Jurkat, Clone E6-1 (cell line): ENCODE results near the gene RALGAPA1. TPM values are rescaled to one million over a fixed set of nuclear protein-coding genes. Genes with fewer than 3 reads are reported as not detected.
A peak's percentile ranks its signal among the peaks of the same experiment; 100 is the strongest.
"Not testable (repeated sequence)": the region's sequence is repeated elsewhere in the genome, so short reads cannot be mapped to it uniquely, and the experiment has no call there.

ENCODE experiments used
- DNase-seq: peaks from one replicate; pipeline ENCODE4 v3.0.0-alpha.2; 2011; ENCODE audit warnings: low read depth, low spot score
- H3K4me3 ChIP-seq: 2 replicates; pipeline ENCODE4 v1.5.1; 2011; ENCODE audit warnings: mild to moderate bottlenecking, low read length, control low read depth, moderate library complexity
- polyA plus RNA-seq: library from polyadenylated mRNA; unstranded; fragments of >200 nt; gene quantifications from one replicate; pipeline ENCODE4 v1.2.1, GENCODE V29; 2012; ENCODE audit warnings: missing spikeins; ENCODE audit not compliant: insufficient read length, insufficient read depth

RALGAPA1 gene
- 13.9 TPM for polyA plus RNA-seq

DNA sequence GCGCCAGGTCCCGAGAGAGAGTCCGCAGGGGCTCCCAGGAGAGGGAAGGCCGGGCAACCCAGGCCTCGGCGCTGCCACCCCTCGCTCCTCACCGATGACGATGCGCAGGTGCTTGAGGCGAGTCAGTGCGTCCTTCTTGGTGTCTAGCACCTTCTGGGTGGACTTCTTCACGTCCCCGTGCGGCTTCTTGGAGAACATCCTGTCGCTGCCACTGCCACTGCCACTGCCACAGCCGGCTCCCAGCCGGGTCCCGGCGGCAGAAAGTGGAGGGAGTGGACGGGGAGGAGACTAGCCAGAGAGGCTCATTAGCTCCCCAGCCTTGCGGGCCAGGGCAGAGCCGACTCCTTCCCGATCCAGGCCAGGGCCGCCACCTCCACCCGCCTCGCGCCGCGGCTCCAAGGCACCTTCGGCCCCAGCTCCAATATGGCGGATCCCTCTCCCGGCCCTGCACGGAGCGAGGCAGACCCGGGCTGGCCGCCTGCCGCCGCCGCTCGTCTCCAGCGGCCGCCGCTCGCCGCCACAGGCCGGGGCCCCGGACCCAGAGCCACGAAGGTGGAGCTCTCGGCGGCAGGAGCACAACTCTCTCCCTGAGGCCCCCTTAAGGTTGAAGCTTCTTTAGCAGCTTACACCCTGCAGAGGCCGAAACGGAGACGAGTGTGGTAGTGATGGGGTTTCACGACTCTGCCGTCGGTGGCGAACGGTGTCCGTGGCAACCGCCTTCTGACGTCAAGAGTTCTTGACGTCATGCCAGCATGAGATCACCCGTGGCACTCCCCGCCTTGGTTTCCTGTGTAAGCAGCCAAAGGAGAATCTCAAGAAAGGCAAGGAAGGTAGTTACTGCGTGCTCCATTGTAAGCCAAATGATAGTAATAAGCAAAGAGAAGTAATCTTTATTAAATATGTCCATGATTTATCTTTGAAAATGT, at the start of gene RALGAPA1:
Gene RALGAPA1 (minus strand): TSS at position 658 of the 926 bp plus-strand sequence. CDS start 460 bp downstream, at position 198.
- DNase-seq = peak; percentile 97

DNA sequence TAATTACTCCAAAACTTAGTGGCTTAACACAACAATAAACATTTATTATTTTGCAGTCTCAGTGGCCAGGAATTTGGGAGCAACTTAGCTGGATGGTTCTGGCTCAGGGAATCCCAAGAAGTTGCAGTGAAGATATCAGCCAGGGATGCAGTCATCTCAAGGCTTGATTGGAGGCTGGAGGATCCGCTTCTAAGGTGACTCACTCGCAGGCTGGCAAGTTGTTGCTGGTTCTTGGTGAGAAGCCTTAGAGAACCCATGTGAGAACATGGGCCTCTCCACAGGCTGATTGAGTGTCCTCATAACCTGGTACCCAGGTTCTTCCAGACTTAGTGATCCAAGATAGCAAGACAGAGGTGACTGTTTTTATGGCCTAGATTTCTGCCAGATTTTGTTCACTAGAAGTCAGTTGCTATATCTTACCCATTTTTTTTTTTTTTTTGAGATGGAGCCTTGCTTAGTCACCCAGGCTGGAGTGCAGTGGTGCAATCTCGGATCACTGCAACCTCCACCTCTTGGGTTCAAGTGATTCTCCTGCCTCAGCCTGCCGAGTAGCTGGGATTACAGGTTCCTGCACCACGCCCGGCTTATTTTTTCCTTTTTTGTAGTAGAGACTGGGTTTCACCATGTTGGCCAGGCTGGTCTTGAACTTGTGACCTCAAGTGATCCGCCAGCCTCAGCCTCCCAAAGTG, 49.6 kb upstream of the RALGAPA1 start:
- no peak for DNase-seq

More for the DNA sequence above, at the start of gene RALGAPA1:
- peak within 1 kb of the TSS; percentile 66 for H3K4me3 ChIP-seq

DNA sequence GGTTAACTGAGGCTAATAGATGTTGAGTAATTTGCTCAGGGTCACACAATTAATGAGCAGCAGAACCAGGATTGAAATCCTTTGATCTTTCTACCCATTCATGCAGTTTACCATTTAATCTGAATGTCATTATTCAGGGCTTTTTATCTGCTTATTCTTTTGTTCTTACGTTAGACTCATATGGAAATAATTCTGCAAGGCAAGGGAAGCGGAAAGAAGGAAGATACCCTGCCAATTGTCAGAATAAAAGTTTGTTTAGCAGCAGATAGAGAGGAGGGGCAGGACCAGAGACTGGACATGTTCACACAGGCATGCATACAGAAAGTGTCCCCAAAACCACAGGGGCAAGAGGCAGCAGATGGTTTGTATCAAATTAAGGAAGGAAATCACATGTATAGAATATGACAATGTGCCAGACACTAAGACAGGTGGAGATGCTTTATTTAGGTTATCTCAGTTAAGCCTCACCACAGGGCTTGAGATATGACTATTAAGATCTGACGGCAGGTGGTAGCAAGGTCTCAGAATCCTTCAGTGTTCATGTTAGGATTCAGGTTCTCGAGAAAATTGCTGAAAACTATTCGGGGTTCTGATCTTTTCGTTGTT, 46.9 kb upstream of the RALGAPA1 start:
- H3K4me3 ChIP-seq = no peak overlapping the region
- DNase-seq = no peak

More for the DNA sequence above, 49.6 kb upstream of the RALGAPA1 start:
- no peak overlapping the region for H3K4me3 ChIP-seq

DNA sequence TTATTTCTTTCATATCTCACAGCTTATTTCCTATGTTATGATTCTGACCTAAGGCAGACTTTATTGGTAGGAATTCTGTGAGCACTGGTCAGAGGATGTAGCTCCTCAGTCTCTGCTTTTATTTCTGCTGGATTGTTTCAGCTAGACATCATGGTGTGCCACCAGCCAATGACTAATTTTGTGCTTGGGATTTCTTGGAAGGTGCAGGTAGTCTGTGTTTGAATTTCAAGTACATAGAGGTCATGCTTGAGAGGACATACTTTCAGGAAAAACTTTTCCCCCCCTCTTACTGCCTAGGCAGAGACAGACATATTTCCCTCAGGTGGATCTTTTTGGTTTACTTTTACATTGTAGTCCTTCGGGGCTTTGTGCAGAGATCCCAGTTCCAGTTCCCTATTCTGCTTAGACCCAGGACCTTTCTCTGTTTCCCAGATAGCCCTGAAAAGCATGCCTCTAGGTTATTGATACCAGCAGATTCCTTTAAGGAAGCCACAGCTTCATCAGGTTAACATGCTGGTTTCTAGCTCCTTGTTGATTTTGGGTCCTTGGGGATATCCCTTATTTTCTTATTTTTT, 45.7 kb upstream of the RALGAPA1 start:
- no peak for DNase-seq
- H3K4me3 ChIP-seq = no peak overlapping the region

DNA sequence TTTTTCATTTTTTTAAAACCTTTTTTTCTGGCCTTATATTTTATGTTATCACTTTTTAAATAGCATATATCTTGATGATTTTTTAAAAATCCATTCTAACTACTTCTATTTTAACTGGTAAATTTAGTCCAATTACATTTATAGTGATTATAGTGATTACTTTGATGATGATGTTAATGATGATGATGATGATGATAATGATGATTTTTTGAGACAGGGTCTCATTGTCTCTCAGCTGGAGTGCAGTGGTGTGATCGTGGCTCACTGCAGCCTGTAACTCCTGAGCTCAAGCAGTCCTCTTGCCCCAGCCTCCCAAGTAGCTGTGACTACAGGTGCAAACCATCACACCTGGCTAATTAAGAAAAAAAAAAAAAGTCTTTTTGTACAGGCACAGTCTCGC, 44.1 kb upstream of the RALGAPA1 start:
- no peak overlapping the region for H3K4me3 ChIP-seq
- DNase-seq = no peak

DNA sequence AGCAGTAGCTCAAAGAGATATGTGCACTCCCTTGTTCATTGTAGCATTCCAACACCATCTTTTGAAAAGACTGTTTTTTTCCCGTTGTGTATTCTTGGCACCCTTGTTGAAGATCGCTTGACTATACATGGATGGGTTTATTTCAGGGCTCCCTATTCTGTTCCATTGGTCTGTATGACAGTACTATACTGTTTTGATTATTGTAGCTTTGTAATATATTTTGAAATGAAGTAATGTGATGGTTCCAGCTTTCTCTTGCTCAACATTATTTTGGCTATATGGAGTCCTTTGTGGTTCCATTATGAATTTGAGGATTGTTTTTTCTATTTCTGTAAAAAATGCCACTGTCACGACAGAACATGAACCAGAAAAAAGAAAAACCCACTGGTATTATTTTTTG, 42.7 kb upstream of the RALGAPA1 start:
- DNase-seq = no peak
- no peak overlapping the region for H3K4me3 ChIP-seq

DNA sequence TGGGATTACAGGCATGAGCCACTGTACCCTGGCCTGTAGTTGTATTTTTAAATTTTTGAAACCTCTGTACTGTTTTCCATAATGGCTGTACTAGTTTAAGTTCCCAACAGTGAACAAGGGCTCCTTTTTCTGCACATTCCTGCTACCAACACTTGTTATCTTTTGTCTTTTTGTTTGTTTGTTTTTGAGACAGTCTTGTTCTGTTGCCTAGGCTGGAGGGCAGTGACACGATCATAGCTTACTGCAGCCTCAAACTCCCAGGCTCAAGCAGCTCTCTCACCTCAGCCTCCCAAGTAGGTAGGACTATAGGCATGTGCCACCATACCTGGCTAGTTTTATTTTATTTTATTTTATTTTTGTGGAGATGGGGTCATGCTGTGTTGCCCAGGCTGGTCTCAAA, 40.0 kb upstream of the RALGAPA1 start:
- no peak overlapping the region for H3K4me3 ChIP-seq
- no peak for DNase-seq

DNA sequence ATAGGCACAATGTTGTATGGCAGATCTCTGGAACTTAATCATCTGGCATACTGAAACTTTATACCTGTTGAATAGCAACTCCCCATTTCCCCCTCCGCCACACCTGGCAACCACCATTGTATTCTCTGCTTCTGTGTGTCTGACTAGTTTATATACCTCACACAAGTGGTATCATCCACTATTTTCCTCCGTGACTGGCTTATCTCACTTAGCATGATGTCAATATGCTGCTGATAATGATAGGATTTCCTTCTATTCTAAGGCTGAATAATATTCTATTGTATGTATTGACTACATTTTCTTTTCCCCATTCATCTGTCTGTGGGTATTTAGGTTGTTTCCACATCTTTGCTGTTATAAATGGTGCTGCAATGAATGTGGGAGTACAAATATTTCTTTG, 38.5 kb upstream of the RALGAPA1 start:
- no peak overlapping the region for H3K4me3 ChIP-seq
- no peak for DNase-seq

DNA sequence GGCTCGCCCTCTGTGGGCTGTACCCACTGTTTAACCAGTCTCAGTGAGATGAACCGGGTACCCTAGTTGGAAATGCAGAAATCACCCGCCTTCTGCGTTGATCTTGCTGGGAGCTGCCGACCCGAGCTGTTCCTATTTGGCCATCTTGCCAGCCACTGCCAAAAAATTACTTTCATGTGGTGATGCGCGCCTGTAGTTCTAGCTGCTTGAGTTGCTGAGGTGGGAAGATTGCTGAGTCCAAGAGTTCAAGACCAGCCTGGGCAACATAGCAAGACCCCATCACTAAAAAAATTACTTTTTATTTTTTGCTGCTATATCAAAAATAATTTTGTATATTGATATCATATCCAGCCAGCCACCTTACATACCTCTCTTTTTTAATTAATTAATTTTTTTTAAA, 35.4 kb upstream of the RALGAPA1 start:
- no peak for DNase-seq
- H3K4me3 ChIP-seq = no peak overlapping the region

DNA sequence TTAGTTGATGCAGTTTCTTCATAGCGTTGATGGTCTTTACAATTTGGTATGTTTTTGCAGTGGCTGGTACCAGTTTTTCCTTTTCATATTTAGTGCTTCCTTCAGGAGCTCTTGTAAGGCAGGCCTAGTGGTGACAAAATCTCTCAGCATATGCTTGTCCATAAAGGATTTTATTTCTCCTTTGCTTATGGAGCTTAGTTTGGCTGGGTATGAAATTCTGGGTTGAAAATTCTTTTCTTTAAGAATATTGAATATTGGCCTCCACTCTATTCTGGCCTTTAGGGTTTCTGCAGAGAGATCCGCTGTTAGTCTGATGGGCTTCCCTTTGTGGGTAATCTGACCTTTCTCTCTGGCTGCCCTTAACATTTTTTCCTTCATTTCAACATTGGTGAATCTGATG, 33.1 kb upstream of the RALGAPA1 start:
- not testable (repeated sequence) for DNase-seq, H3K4me3 ChIP-seq

DNA sequence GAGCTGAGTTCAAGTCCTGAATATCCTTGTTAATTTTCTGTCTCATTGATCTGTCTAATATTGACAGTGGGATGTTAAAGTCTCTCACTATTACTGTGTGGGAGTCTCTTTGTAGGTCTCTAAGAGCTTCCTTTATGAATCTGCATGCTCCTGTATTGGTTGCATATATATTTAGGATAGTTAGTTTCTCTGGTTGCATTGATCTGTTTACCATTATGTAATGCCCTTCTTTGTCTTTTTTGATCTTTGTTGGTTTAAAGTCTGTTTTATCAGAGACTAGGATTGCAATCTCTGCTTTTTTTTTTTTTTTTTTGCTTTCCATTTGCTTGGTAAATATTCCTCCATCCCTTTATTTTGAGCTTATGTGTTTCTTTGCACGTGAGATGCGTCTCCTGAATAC, 32.6 kb upstream of the RALGAPA1 start:
- not testable (repeated sequence) for H3K4me3 ChIP-seq

DNA sequence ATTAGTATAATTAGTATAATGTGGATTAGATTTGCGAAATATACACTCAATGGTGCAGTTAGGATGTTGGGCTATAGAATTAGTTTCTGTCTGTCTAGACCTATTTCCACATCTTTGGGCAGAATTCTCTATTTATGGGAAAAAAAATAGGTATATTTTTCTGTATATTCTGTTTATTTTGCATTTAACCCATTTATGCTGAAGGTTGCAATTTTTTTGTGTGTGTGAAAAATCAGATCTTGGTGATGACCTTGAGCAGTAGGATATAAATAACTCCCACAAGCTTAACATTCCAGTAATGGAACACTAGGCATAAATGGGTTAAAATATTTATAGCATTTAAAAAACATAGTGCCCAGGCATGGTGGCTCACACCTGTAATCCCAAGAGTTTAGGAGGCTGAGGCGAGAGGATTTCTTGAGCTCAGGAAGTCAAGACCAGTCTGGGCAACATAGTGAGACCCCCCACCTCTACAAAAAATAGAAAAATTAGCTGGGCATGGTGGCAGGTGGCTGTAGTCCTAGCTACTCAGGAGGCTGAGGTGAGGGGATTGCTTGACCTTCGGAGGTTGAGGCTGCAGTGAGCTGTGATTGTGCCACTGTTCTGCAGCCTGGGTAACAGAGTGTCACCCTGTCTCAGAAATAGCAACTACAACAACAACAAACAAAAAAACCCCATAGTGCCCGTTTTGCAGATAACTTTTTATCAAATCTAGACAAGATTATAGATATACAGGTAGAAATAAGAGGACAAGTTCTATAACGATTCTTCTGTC, 26.3 kb upstream of the RALGAPA1 start:
- DNase-seq = no peak
- no peak overlapping the region for H3K4me3 ChIP-seq

More for the DNA sequence above, 32.6 kb upstream of the RALGAPA1 start:
- DNase-seq = not testable (repeated sequence)

DNA sequence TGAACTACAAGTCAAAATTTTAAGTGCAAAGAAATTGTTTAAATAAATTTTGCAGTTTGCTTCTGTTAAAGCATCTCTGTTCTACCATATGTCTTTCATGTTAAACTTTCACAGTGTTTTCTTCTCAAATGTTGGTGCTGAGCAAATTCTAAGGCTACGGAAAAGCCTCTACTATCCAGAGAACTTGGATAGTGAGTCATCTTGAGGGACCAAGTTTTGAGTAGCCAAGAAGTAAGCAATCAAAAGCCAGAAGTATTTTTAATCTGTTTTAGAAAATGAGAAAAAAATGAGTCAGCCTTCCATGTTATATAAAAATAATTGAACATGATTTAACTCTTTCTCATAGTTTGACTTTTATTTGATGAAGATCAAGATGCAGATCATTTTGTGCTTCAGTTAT, 20.4 kb upstream of the RALGAPA1 start:
- no peak overlapping the region for H3K4me3 ChIP-seq
- DNase-seq = no peak

DNA sequence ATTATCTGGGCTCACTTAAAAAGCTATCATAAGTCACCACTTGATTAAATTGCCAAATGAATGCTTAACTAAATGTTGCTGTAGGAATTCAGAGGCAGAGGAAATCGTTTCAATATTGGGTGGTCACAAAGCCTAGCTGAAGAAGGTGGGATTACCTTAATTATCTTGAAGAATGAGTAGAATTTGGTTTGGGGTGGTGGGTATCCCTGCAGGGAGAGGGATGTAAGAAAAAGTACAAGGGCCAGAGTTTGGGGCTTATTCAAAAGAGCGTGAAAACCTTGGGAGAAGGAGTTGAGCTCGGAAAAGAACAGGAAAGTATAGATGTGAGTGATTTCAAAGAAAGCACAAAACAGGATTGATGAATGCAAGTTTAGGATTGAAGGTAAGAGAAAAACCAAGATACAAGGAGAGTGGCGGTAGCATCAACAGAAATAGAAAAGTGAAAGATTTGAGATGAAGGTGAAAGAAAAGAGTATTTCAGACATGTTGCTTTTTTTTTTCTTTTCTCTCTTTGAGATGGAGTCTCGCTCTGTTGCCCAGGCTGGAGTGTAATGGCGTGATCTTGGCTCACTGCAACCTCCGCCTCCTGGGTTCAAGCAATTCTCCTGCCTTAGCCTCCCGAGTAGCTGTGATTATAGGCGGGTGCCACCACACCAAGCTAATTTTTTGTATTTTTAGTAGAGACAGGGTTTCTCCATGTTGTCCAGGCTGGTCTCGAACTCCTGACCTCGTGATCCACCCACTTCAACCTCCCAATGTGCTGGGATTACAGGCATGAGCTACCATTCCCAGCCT, 18.8 kb upstream of the RALGAPA1 start:
- H3K4me3 ChIP-seq = no peak overlapping the region
- DNase-seq = no peak

DNA sequence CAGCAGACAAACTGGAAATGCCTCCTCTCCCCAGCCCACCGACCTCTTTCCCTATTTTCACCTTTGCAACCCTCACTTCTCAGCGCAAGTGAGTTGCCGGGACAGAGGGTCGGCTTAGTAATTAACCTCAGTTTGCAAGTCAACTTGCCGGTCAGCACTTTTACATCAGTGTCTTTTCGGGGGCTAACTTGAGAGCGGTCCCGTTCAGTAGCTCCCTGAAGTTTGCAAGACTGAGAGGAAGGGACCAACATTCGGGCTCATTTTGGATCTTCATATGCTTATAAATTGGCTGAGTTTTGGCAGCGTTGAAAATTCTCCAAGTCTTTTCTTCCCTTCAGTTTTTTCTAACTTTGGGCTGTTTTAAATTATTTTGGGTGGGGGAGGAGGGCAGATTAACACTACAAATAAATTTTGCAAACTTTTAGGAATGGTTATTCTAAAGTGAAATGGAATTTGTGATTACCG, 17.9 kb upstream of the RALGAPA1 start:
- peak overlapping the region; percentile 96 for H3K4me3 ChIP-seq
- no peak for DNase-seq

DNA sequence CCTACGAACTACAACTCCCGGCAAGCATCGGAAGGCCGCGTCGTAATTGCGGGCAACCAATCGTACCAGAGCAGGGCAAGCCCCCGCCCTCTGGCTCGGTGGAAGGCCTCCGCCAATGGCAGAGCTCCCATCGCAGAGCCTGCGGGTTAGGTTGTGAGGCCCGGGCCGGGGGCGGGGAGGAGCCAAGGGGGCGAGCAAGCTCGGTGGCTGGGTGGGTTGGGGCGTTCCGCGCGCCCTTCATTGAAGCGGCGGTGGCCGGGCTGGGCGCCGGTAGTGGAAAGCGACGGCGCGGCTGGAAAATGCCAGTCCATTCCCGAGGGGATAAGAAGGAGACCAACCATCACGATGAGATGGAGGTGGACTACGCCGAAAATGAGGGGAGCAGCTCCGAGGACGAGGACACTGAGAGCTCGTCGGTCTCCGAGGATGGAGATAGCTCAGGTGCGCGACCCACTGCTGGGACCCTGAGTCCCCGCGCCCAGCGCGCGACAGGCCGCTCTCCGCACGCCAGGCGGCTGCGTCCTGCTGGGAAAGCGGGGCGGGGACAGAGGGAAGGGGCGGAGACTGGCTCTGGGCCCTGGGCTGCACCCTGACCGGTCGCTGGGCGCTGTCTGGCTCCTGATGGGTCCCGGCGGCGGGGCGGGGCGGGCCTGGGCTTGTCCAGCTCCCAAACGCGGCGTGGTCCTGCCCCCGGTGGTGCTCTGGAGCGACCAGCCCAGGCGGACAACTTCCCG, 17.3 kb upstream of the RALGAPA1 start, which contains the start of gene BRMS1L:
Gene BRMS1L (plus strand): TSS at position 121 of the 734 bp plus-strand sequence. CDS start 179 bp downstream, at position 300.
- peak within 1 kb of the TSS; percentile 96 for H3K4me3 ChIP-seq
- DNase-seq = peak; percentile 96

DNA sequence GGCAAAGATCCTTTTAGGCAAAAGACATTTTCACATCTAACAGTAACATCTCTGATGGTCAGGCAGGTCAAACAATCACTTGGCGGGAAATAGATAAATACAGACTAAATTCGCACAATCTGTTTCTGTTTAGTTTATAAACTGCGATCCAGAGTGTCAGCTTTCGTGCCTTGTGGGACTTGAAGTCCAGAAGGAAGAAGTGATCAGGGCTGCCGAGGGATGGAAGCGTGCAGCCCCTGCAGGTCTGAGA, 16.8 kb upstream of the RALGAPA1 start:
- no peak for DNase-seq
- H3K4me3 ChIP-seq = peak overlapping the region; percentile 96
